ENCODE results near the gene KRTAP10-12.

KRTAP10-12 gene

GRCh38 chr21:44710756-44711326 lies 13.9 kb downstream of the KRTAP10-12 start:
- TF ChIP-seq, protein P1, sequence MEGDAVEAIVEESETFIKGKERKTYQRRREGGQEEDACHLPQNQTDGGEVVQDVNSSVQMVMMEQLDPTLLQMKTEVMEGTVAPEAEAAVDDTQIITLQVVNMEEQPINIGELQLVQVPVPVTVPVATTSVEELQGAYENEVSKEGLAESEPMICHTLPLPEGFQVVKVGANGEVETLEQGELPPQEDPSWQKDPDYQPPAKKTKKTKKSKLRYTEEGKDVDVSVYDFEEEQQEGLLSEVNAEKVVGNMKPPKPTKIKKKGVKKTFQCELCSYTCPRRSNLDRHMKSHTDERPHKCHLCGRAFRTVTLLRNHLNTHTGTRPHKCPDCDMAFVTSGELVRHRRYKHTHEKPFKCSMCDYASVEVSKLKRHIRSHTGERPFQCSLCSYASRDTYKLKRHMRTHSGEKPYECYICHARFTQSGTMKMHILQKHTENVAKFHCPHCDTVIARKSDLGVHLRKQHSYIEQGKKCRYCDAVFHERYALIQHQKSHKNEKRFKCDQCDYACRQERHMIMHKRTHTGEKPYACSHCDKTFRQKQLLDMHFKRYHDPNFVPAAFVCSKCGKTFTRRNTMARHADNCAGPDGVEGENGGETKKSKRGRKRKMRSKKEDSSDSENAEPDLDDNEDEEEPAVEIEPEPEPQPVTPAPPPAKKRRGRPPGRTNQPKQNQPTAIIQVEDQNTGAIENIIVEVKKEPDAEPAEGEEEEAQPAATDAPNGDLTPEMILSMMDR (IDR thresholded peaks at IDR 0.05; ENCODE audit: insufficient read depth, low read length, missing control alignments), result no peak
- CTCF ChIA-PET, result interaction anchor here (1.4 kb wide), 1 partner anchor 82 kb away, joined by 5 read pairs; no protein-coding TSS in a partner anchor
- POLR2A ChIA-PET, result no interaction called here
- no peak for DNase-seq (ENCODE audit: low read depth, low spot score)
- no peak overlapping the region for H3K4me3 ChIP-seq (ENCODE audit: low read depth, low read length)

GRCh38 chr21:44711327-44712202 lies 14.6 kb downstream of the KRTAP10-12 start, which contains the start of gene TSPEAR:
TSS of gene TSPEAR (minus strand) at chr21:44711572. CDS start at chr21:44711514, 58 bp downstream.
- ChIA-PET CTCF (interaction anchor here (1.4 kb wide), 1 partner anchor 82 kb away, joined by 5 read pairs; no protein-coding TSS in a partner anchor), POLR2A (no interaction called here)
- no peak for DNase-seq (ENCODE audit: low read depth, low spot score)
- TF ChIP-seq, protein P1 (IDR thresholded peaks at IDR 0.05; ENCODE audit: insufficient read depth, low read length, missing control alignments), result no peak
- H3K4me3 ChIP-seq (ENCODE audit: low read depth, low read length), result no peak within 1 kb of the TSS

- H3K4me3 ChIP-seq (ENCODE audit: low read depth, low read length), result no peak overlapping the region
- TF ChIP-seq, protein P1 (IDR thresholded peaks at IDR 0.05; ENCODE audit: insufficient read depth, low read length, missing control alignments), result no peak
- DNase-seq (ENCODE audit: low read depth, low spot score), result no peak
- ChIA-PET POLR2A (no interaction called here), CTCF (no interaction called here)
These were observed 15.4 kb downstream of the KRTAP10-12 start for GRCh38 chr21:44712203-44713028.

DNA sequence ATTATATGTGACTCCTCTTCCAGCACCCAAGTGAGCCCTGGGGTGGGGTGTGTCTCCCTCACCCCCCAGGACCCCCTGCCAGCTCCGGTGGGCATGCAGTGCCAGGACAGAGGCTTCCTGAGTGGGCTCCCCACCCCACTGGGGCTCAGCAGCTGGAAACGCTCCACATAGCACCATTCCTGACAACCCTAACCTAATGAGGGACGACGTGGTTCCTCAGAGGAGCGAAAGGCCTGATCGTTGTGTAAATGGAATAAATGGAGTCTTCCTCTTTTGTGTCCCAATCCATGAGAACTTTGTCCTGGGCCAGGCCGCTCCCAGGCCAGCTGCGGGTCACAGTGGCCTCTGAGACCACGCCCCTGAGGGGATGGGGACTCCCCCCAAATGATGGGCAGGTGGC lies 16.2 kb downstream of the KRTAP10-12 start:
- H3K4me3 ChIP-seq (ENCODE audit: low read depth, low read length), result no peak overlapping the region
- POLR2A ChIA-PET, result no interaction called here
- TF ChIP-seq, protein P1 (IDR thresholded peaks at IDR 0.05; ENCODE audit: insufficient read depth, low read length, missing control alignments), result no peak
- no peak for DNase-seq (ENCODE audit: low read depth, low spot score)
- CTCF ChIA-PET, result no interaction called here

- ChIA-PET CTCF (no interaction called here), POLR2A (no interaction called here)
These were observed 16.9 kb downstream of the KRTAP10-12 start for GRCh38 chr21:44713846-44714245.

More at GRCh38 chr21:44713846-44714245, 16.9 kb downstream of the KRTAP10-12 start:
- DNase-seq (ENCODE audit: low read depth, low spot score), result no peak
- TF ChIP-seq, protein P1 (IDR thresholded peaks at IDR 0.05; ENCODE audit: insufficient read depth, low read length, missing control alignments), result no peak
- no peak overlapping the region for H3K4me3 ChIP-seq (ENCODE audit: low read depth, low read length)
